Stimulated activated CD4-positive, alpha-beta T cell treated with anti-CD3 and anti-CD28 coated beads, TNF-alpha, amount 100 ng/mL, for 48 hours (primary cell): ENCODE results near the gene ZNF263.
"Not testable (repeated sequence)": the region's sequence is repeated elsewhere in the genome, so short reads cannot be mapped to it uniquely, and the experiment has no call there.

Experiments used
- DNase-seq, 3 donors: peaks; one replicate each; pipeline ENCODE4 v3.0.0-alpha.2; 2020; ENCODE audit warnings: low read depth in 3 of 3

Gene ZNF263

DNA sequence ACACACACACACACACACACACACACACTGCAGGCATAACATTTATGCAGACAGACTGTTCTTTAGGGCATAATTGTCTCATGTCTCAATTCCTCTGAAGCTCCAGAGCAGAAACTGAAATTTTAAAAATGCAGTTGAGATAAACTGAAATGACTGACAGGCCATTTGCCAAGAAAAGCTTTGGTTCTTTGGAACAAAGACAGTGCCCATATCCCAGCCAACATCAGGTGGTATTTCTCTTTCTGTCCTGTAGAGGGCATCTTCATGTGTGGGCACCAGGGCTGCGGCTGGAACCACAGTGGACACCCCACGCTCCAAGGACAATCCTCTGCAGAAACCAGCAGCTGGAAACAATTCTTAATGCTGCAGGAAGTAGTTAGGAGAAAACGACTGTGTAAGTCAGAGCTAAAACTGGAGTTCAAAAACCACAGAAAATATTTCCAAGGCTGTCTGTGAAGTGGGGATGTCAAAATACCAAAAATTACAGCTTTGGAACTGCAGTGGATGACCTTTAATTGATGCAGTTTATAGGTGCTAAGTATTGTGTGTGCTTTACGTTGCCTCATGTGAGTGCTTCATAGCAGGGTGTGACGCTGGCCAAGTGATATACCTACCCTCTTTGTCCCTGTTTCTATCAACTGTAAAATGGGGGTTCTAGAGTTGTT, 16.3 kb upstream of the ZNF263 start:
- no peak for DNase-seq

- DNase-seq: no peak
These were observed 15.0 kb upstream of the ZNF263 start for GRCh38 chr16:3268294-3268693.

GRCh38 chr16:3270718-3271117, 12.6 kb upstream of the ZNF263 start:
- DNase-seq: not testable (repeated sequence)

GRCh38 chr16:3271281-3271680, 12.0 kb upstream of the ZNF263 start:
- not testable (repeated sequence) for DNase-seq

DNA sequence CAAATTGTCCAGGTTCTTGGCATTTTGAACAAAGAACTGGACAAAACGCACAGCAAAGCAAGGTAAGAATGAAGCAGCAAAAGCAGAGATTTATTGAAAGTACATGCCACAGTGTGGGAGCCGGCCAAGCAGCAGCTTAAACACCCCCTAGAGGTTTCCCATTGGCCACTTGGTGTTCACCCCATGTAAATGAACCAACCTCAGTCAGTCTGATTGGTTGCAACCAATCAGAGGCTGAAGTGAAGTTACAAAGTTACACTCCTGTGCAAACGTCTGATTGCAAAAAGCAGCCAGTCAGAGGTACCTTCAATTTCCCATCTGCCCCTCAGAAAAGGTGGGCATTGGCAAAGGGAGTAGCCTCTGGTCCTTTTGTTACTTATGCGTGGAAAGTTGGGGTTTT, 8.8 kb upstream of the ZNF263 start:
- no peak for DNase-seq

GRCh38 chr16:3274947-3275346, 8.3 kb upstream of the ZNF263 start:
- DNase-seq: no peak

DNA sequence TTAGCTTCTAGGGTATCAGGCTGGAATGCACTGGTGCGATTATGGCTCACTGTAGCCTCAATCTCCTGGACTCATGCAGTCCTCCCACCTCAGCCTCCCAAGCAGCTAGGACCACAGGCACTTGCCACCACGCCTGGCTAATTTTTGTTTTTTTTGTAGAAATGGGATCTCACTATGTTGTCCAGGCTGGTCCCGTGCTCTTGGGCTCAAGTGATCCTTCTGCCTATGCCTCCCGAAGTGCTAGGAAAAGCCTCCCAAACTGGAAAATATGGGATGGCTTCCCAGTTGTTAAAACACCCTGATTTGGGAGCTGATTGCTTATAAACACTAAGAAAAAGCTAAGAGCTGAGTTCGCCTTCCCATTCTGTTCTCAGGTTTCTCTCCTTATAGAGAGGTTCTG, 6.6 kb upstream of the ZNF263 start:
- no peak for DNase-seq

GRCh38 chr16:3281222-3281820, 2.0 kb upstream of the ZNF263 start:
- DNase-seq: no peak

- DNase-seq: no peak
These were observed 1.1 kb upstream of the ZNF263 start for GRCh38 chr16:3282103-3282729.

DNA sequence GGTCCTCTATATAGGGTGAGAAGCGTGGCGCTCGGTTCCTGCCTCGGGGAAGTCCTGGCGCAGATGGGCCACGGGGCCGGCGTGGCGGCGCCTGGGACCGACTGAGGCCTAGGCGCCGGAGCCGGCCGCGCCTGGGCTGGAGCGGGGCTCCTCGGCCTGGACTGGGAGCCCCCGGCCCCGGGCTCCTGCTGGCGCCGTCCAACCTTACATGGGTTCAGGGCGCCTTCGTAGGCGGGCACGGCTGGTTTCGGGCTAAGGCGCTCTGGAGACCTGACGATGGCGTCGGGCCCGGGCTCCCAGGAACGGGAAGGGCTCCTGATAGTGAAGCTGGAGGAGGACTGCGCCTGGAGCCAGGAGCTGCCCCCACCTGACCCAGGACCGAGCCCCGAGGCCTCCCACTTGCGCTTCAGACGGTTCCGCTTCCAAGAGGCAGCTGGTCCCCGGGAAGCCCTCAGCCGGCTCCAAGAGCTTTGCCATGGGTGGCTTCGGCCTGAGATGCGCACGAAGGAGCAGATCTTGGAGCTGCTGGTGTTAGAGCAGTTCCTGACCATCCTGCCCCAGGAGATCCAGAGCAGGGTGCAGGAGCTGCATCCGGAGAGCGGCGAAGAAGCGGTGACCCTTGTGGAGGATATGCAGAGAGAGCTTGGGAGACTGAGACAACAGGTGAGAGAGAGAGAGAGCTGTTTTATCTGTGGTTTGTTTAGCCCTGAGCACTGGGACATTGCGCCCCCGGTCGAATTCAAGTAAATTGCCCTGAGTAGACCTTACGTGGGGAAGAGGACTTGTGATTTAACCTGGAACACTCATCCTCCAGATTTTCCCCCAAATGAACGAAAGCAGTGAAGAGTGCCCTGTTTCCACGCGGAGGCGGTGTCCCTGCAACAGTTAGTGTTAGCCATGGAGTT, 504 bp downstream of the ZNF263 start:
- peak in 1 of 3 donors; percentile 8 for DNase-seq

DNA sequence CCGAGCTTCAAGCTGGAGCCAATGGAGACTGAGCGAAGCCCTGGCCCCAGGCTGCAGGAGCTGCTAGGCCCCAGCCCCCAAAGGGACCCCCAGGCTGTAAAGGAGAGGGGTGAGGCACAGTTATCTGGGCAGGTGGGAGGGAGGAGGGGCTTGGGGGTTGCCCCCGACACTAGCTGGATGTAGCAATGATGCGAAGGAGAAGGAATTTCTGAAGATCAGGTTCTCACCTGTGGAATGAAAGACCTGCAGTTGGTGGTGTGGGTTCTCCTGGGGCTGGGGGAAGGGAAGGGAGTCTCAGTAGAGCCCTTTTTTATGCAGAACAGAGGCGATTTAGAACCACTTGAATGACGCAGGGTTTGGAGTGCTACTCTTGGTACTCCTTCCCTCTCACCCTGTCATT, 1.8 kb downstream of the ZNF263 start:
- no peak for DNase-seq

DNA sequence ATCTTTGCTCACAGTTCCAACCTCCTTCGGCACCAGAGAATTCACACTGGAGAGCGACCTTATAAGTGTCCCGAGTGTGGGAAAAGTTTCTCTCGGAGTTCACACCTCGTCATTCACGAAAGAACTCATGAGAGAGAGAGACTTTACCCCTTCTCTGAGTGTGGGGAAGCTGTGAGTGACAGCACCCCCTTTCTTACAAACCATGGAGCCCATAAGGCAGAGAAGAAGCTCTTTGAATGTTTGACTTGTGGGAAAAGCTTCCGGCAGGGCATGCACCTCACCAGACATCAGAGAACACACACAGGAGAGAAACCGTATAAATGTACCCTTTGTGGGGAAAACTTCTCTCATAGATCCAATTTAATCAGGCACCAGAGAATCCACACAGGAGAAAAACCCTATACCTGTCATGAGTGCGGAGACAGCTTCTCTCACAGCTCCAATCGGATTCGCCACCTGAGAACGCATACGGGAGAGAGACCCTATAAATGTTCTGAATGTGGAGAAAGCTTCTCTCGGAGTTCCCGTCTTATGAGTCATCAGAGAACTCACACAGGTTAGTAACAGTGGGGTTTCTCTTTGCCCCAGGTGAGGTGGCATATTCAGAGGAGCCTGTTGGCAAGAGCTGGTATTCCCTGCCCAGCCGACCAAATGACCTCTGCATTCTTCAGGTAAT, 6.8 kb downstream of the ZNF263 start:
- no peak for DNase-seq

DNA sequence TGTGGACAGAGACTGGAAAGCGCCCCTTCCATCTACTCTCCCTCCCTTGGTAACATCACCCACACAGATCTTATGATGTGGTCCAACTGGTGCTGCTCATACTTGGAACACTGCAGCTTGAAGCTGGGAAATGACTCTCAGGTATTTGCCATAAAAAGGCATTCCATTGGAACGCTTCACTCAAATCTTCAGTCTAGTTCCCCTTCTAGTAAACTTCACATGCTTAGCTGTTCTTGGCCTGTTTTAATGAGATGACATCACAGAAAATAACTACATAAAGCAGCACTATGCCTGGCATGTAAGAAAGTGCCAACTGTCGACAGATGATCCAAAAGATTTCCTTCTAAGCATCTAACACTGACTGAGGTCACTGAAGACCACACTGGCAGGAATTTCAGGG, 9.3 kb downstream of the ZNF263 start:
- DNase-seq: no peak

- DNase-seq: no peak
These were observed 11.9 kb downstream of the ZNF263 start for GRCh38 chr16:3295209-3295608.

- DNase-seq: no peak
These were observed 12.5 kb downstream of the ZNF263 start for GRCh38 chr16:3295783-3296182.

- no peak for DNase-seq
These were observed 21.1 kb downstream of the ZNF263 start for GRCh38 chr16:3304370-3304769.

DNA sequence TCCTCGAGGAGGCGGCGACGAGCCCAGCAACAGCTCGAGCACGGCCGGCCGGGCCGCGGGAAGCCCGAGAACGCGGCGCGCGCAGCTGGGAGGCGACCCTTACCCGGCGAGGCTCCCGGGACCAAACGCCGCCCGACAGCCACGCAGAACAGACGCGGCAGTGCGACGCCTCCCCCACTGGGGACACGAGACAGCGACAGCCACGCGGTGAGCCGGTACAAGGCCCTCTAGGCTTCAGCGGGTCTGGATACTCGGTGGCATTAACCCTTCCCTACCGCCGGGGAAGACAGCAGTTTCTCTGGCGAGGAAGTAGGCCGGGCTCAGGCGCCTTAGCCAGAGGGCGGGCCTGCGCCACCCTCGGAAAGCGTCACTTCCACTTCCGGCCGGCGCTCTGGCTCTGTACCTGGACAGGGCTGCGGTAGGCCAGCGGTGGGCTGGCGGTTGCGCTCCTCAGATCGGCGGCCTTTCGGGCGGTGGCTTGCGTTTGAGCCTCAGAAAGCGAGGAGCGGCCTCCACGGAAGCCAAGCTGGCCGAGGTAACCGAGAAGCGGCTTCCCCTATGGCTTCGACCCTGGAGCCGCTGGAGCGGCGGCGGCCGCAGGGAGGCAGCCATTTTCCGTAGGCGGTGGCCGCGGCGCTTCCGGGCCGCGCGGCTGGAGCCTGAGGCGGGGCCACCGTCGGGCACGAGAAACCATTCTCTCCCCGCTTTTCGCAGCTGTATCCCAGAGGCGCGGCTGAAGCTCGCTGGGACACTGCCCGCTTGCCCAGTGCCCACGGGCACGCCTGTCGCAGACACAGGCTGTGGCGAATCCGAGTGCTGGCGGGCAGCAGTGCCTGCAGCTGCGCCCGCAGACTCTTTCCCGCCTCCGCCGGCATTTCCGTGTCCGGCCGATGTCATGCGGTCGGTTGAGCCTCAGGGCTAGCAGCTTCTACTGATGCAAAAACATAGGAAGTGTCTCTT, 22.1 kb downstream of the ZNF263 start, which contains the start of the genes TIGD7 and ZNF75A:
TIGD7 (minus strand) TSS at position 322 of the 960 bp plus-strand sequence. CDS start 4,816 bp downstream, outside the sequence.
ZNF75A (plus strand) TSS at position 389 of the 960 bp plus-strand sequence. CDS start 2,932 bp downstream, outside the sequence.
- DNase-seq: peak; percentile 63 to 75 (median 70)

DNA sequence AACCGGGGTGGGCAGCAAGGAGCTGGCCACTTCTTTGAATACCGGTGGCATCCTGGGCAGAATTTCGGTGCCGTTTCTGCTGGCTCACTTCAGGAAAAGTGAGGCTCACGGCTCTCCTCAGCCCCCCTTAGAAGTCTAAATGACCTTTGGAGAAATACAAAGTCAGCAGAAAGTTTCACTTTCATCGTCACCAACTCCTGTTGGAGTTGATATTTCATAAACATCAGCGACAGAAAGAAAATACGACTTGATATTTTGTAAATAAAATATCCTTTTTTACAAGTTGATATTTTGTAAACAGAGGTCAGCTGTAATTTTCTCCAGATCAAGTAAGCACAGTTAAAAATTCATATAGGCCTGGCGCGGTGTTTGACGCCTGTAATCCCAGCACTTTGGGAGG, 22.8 kb downstream of the ZNF263 start:
- DNase-seq: no peak

DNA sequence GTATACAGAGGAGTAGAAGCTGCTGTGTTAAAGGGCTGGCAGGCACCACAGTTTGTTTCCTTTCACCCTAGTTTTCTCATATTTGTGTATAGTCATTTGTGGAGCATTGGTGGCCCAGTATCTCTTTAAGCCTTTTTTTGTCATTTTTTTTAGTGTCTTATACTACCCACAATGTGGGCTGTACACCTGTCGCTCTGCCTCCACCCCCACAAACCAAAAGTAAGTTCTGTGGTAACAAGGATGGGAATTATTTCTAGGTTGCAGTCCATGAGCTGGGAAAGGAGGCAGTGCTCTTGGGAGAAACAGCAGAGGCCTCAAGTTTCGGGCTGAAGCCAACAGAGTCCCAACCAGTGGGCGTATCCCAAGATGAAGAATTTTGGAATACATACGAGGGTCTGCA, 28.2 kb downstream of the ZNF263 start:
- DNase-seq: no peak

DNA sequence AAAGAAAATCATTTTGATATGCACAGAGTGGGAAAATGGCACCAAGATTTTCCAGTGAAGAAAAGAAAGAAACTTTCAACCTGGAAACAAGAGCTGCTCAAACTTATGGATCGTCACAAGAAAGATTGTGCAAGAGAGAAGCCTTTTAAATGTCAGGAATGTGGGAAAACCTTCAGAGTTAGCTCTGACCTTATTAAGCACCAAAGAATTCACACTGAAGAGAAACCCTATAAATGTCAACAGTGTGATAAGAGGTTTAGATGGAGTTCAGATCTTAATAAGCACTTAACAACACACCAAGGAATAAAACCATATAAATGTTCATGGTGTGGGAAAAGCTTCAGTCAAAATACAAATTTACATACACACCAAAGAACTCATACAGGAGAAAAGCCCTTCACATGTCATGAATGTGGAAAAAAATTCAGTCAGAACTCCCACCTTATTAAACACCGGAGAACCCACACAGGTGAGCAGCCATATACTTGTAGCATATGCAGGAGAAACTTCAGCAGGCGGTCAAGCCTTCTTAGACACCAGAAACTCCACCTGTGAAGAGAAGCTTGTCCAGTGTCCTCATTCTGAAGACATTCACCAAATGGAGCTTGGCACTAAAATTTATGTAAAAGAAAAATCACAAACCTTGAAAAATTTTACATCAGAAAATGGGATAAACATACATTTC, 34.2 kb downstream of the ZNF263 start:
- no peak for DNase-seq
